ENCODE data around the gene MAP4K5. TPM values are rescaled to one million over a fixed set of nuclear protein-coding genes. Genes with fewer than 3 reads are reported as not detected.
A peak's percentile ranks its signal among the peaks of the same experiment; 100 is the strongest.

Gene MAP4K5
- total RNA-seq, 1 donor from 2014 or later: 158 TPM

- Histone ChIP-seq H3K27ac (no peak overlapping the region), H3K4me3 (no peak overlapping the region), H3K27me3 (no peaks in the 10 kb centered on the region), H3K4me1 (peaks cover 12% of the 10 kb centered on the region), H3K36me3 (no peaks in the 10 kb centered on the region), H3K9me3 (no peaks in the 10 kb centered on the region)
- intact Hi-C loops (cut with DNase I): loop anchor here (10.0 kb wide), 1 partner anchor 513 kb away; no protein-coding TSS in a partner anchor
- DNase-seq (ENCODE audit: extremely low spot score in 2 of 2): peak in 1 of 2 donors; percentile 16
- TF ChIP-seq CTCF (IDR thresholded peaks at IDR 0.05) (no peak), POLR2A (IDR thresholded peaks at IDR 0.05) (no peak), POLR2AphosphoS5 (IDR thresholded peaks at IDR 0.05; ENCODE audit: insufficient read depth in 1 of 2, low read depth in 1 of 2) (no peak)
Measured at GRCh38 chr14:50387548-50387947, 144.8 kb downstream of the MAP4K5 start.

DNA sequence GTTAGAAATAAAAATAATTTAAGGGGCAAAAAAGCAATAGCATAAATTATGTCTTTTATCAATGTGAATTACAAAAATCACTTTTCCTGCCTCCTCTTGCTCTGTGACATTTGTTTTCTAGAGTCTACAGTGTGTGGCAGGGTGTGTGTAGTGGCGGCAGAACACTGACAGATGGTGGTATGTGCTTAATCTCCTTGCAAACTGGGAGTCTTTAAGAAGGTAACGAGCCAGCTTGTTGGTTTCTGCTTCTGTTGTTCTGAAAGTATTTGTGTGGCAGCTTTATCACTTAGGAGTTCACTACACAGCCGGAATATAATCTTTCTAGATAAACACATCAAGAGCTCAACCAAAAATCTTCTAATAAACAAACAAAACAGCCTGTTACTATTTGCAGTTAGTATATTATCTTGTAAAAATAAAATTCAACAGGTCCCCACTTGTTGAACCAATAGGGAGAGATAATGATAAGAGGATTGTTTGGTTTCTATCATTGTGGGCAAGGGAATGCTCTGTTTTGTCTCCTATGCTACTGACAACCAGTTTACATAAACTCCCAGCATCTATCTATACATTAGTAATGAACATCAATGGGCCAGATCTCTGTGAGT, 148.6 kb downstream of the MAP4K5 start:
- Histone ChIP-seq H3K36me3 (no peaks in the 10 kb centered on the region), H3K9me3 (no peaks in the 10 kb centered on the region), H3K27me3 (no peaks in the 10 kb centered on the region), H3K4me1 (peaks cover 6% of the 10 kb centered on the region), H3K4me3 (no peak overlapping the region), H3K27ac (no peak overlapping the region)
- DNase-seq (ENCODE audit: extremely low spot score in 2 of 2): no peak
- intact Hi-C loops (cut with DNase I): loop anchor here (10.0 kb wide), 1 partner anchor 509 kb away; no protein-coding TSS in a partner anchor
- TF ChIP-seq POLR2AphosphoS5 (IDR thresholded peaks at IDR 0.05; ENCODE audit: insufficient read depth in 1 of 2, low read depth in 1 of 2): no peak

DNA sequence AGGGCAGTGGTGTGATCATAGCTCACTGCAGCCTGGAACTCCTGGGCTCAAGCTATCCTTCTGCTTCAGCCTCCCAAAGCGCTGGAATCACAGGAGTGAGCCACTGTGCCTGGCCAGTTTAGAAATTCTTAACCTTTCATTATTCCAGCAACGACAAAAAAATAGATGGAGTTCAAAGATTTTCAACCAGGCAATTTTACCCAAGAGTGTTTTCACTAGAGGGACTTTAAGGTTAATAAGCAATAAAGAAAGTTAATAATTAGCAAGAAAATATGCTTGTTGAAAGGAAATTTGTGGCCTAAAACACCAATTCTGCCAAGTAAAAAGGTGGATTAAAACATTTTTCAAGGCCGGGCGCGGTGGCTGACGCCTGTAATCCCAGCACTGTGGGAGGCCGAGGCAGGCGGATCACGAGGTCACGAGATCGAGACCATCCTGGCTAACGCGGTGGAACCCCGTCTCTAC, 150.5 kb downstream of the MAP4K5 start:
- Histone ChIP-seq H3K36me3 (no peaks in the 10 kb centered on the region), H3K27me3 (no peaks in the 10 kb centered on the region), H3K4me3 (no peak overlapping the region), H3K4me1 (no peaks in the 10 kb centered on the region), H3K9me3 (no peaks in the 10 kb centered on the region), H3K27ac (no peak overlapping the region)
- intact Hi-C loops (cut with DNase I): loop anchor here (10.0 kb wide), 1 partner anchor 507 kb away; no protein-coding TSS in a partner anchor
- no peak for TF ChIP-seq CTCF (IDR thresholded peaks at IDR 0.05)
- TF ChIP-seq POLR2AphosphoS5 (IDR thresholded peaks at IDR 0.05; ENCODE audit: insufficient read depth in 1 of 2, low read depth in 1 of 2): no peak
- no peak for DNase-seq (ENCODE audit: extremely low spot score in 2 of 2)

- no peak for DNase-seq (ENCODE audit: extremely low spot score in 2 of 2)
- Histone ChIP-seq H3K4me1 (no peaks in the 10 kb centered on the region), H3K27me3 (no peaks in the 10 kb centered on the region), H3K4me3 (no peak overlapping the region), H3K27ac (no peak overlapping the region), H3K9me3 (no peaks in the 10 kb centered on the region), H3K36me3 (no peaks in the 10 kb centered on the region)
- TF ChIP-seq CTCF (IDR thresholded peaks at IDR 0.05) (no peak), POLR2AphosphoS5 (IDR thresholded peaks at IDR 0.05; ENCODE audit: insufficient read depth in 1 of 2, low read depth in 1 of 2) (no peak), POLR2A (IDR thresholded peaks at IDR 0.05) (no peak)
- intact Hi-C loops (cut with DNase I): loop anchor here (10.0 kb wide), 1 partner anchor 506 kb away; no protein-coding TSS in a partner anchor
Measured at GRCh38 chr14:50381008-50381407, 151.4 kb downstream of the MAP4K5 start.

DNA sequence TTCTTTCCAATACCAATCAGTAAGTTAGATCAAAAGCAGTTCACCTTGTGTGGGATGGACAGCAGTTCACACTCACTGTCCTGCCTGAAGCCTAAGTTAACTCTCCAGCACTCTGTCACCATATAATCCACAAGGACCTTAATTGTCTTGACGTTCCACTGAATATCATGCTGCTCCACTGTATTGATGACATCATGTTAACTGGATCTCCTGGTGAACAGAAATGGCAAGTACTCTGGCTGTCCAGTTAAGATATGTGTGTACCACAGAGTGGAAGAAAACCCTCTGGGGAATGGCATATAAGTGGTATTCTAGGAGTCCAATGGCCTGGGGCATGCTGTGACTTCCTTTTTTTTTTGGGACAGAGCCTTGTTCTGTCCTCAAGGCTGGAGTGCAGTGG, 151.9 kb downstream of the MAP4K5 start:
- H3K4me3 ChIP-seq: no peak overlapping the region

More for the DNA sequence above, 151.9 kb downstream of the MAP4K5 start:
- Histone ChIP-seq H3K36me3 (no peaks in the 10 kb centered on the region), H3K27ac (no peak overlapping the region), H3K9me3 (no peaks in the 10 kb centered on the region), H3K4me1 (no peaks in the 10 kb centered on the region), H3K27me3 (no peaks in the 10 kb centered on the region)
- no peak for TF ChIP-seq CTCF (IDR thresholded peaks at IDR 0.05)
- TF ChIP-seq POLR2A (IDR thresholded peaks at IDR 0.05): no peak
- TF ChIP-seq POLR2AphosphoS5 (IDR thresholded peaks at IDR 0.05; ENCODE audit: insufficient read depth in 1 of 2, low read depth in 1 of 2): no peak
- DNase-seq (ENCODE audit: extremely low spot score in 2 of 2): no peak
- intact Hi-C loops (cut with DNase I): loop anchor here (10.0 kb wide), 1 partner anchor 506 kb away; no protein-coding TSS in a partner anchor

Data from vagina (tissue), 2 donors.